DND-41 (cell line): ENCODE results near the gene RNF130.

Experiments
- ATAC-seq: fragments of 200-7000 bp; cut with Tn5 transposase; 3 replicates; pipeline ENCODE4 v1.9.1; 2021; ENCODE audit warnings: low read depth; ENCODE audit not compliant: insufficient read depth
- DNase-seq: peaks from one replicate; pipeline ENCODE4 v3.0.0-alpha.2; 2020
- H2AFZ ChIP-seq: 2 replicates; pipeline ENCODE4 v1.6.0; 2012; ENCODE audit warnings: low read depth, low read length
- H3K27ac ChIP-seq: 2 replicates; pipeline ENCODE4 v1.5.1; 2012; ENCODE audit warnings: low read length, inconsistent platforms
- H3K27me3 ChIP-seq: fragments of 200-600 bp; sonication (generic); 2 replicates; pipeline ENCODE4 v1.6.0; 2012; ENCODE audit warnings: low read length, mild to moderate bottlenecking, inconsistent platforms; ENCODE audit not compliant: insufficient read depth, poor library complexity
- H3K36me3 ChIP-seq: 2 replicates; pipeline ENCODE4 v1.5.1; 2012; ENCODE audit warnings: low read length, inconsistent platforms; ENCODE audit not compliant: insufficient read depth
- H3K4me1 ChIP-seq: 2 replicates; pipeline ENCODE4 v1.5.1; 2012; ENCODE audit warnings: mild to moderate bottlenecking, low read length; ENCODE audit not compliant: insufficient read depth
- H3K4me2 ChIP-seq: 2 replicates; pipeline ENCODE4 v1.6.0; 2012; ENCODE audit warnings: mild to moderate bottlenecking, moderate library complexity, low read length, inconsistent platforms; ENCODE audit not compliant: insufficient read depth
- H3K4me3 ChIP-seq, 2 experiments: fragments of 200-600 bp in 1 of 2; shearing (Covaris generic) in 1 of 2; 2 replicates each; pipeline ENCODE4 v1.5.1; 2012 to 2016; ENCODE audit warnings: inconsistent platforms in 2 of 2, low read length in 2 of 2, mild to moderate bottlenecking in 2 of 2, low read depth in 1 of 2, moderate library complexity in 1 of 2
- H3K79me2 ChIP-seq: 2 replicates; pipeline ENCODE4 v1.6.0; 2012; ENCODE audit warnings: low read length, inconsistent platforms; ENCODE audit not compliant: insufficient read depth
- H3K9ac ChIP-seq: 2 replicates; pipeline ENCODE4 v1.6.0; 2012; ENCODE audit warnings: low read depth, mild to moderate bottlenecking, inconsistent platforms, low read length, moderate library complexity
- H3K9me3 ChIP-seq: 2 replicates; pipeline ENCODE4 v1.5.1; 2012; ENCODE audit warnings: low read length, moderate library complexity, mild to moderate bottlenecking, inconsistent platforms; ENCODE audit not compliant: insufficient read depth, severe bottlenecking
- H4K20me1 ChIP-seq: 2 replicates; pipeline ENCODE4 v1.6.0; 2012; ENCODE audit warnings: low read length; ENCODE audit not compliant: insufficient read depth
- CTCF ChIP-seq: IDR thresholded peaks from 2 replicates; pipeline ENCODE4 v1.5.1; 2012; ENCODE audit warnings: borderline replicate concordance, low read length, moderate library complexity, mild to moderate bottlenecking; ENCODE audit not compliant: poor library complexity, severe bottlenecking; ENCODE audit errors: extremely low read depth
- EZH2 ChIP-seq: IDR thresholded peaks from 3 replicates; pipeline ENCODE4 v1.6.1; 2012; ENCODE audit warnings: borderline replicate concordance, low read depth, mild to moderate bottlenecking, moderate library complexity, low read length, inconsistent platforms; ENCODE audit not compliant: severe bottlenecking

The RNF130 gene

GRCh38 chr5:180054226-180054625 is 17.3 kb downstream of the RNF130 start:
- Histone ChIP-seq H3K79me2 (no peaks in the 10 kb centered on the region), H3K4me1 (no peaks in the 10 kb centered on the region), H3K9ac (no peak overlapping the region), H3K27ac (no peak overlapping the region), H3K4me3 (no peak overlapping the region), H3K27me3 (peaks cover 3% of the 10 kb centered on the region), H3K36me3 (no peaks in the 10 kb centered on the region), H4K20me1 (peaks cover 4% of the 10 kb centered on the region; the same call in 1 of the 2 replicates), H2AFZ (no peak overlapping the region), H3K9me3 (no peaks in the 10 kb centered on the region), H3K4me2 (no peak overlapping the region)
- ATAC-seq (no peak), DNase-seq (no peak)
- TF ChIP-seq CTCF (no peak), EZH2 (no peak)

- no peaks in the 10 kb centered on the region for H3K4me1 ChIP-seq
- no peaks in the 10 kb centered on the region for H3K79me2 ChIP-seq
- no peak overlapping the region for H2AFZ ChIP-seq
- no peaks in the 10 kb centered on the region for H3K9me3 ChIP-seq
- TF ChIP-seq CTCF (no peak), EZH2 (no peak)
- no peak overlapping the region for H3K4me3 ChIP-seq
- no peak overlapping the region for H3K27ac ChIP-seq
- H3K27me3 ChIP-seq = peaks cover 3% of the 10 kb centered on the region
- peaks cover 4% of the 10 kb centered on the region; the same call in 1 of the 2 replicates for H4K20me1 ChIP-seq
- no peak overlapping the region for H3K4me2 ChIP-seq
- H3K36me3 ChIP-seq = no peaks in the 10 kb centered on the region
- no peak overlapping the region for H3K9ac ChIP-seq
- ATAC-seq = no peak
- DNase-seq = no peak
Observed at GRCh38 chr5:180053061-180053602, 18.4 kb downstream of the RNF130 start.

- Histone ChIP-seq H2AFZ (no peak overlapping the region), H3K4me3 (no peak overlapping the region), H3K9ac (no peak overlapping the region), H3K27me3 (peaks cover 3% of the 10 kb centered on the region), H3K9me3 (no peaks in the 10 kb centered on the region), H3K4me2 (no peak overlapping the region), H3K79me2 (no peaks in the 10 kb centered on the region), H3K27ac (no peak overlapping the region), H3K4me1 (no peaks in the 10 kb centered on the region), H3K36me3 (no peaks in the 10 kb centered on the region), H4K20me1 (peaks cover 4% of the 10 kb centered on the region; the same call in 1 of the 2 replicates)
- TF ChIP-seq CTCF = no peak
- TF ChIP-seq EZH2 = no peak
- ATAC-seq (no peak), DNase-seq (no peak)
Observed at GRCh38 chr5:180052211-180052818, 19.2 kb downstream of the RNF130 start.
